Measurements from ENCODE around the gene TMEM87B.

DNA sequence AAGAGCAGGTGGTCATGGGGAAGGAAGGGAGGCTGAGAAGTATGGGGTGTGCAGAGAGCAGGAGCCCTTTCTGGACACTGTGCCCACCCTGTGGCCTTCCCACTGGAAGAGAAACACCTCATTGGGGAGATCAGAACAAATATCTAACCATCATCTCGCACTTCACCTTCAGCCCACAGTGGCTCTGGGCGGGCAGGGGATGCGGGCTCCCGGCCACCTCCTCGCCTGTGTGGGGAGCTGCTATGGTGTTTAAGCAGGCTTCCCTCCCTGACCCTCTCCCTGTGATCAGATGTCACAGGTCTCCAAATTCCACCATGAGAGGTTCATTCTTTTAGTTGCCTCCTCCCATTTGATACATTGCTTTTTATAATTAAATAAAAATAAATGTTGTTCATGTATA is 88.1 kb downstream of the TMEM87B start:
- no peak for TF ChIP-seq EP300 (IDR thresholded peaks at IDR 0.05; ENCODE audit: borderline replicate concordance in 1 of 2, control insufficient read depth in 1 of 2, low read depth in 2 of 2, low read length in 2 of 2)
- TF ChIP-seq, protein P1, sequence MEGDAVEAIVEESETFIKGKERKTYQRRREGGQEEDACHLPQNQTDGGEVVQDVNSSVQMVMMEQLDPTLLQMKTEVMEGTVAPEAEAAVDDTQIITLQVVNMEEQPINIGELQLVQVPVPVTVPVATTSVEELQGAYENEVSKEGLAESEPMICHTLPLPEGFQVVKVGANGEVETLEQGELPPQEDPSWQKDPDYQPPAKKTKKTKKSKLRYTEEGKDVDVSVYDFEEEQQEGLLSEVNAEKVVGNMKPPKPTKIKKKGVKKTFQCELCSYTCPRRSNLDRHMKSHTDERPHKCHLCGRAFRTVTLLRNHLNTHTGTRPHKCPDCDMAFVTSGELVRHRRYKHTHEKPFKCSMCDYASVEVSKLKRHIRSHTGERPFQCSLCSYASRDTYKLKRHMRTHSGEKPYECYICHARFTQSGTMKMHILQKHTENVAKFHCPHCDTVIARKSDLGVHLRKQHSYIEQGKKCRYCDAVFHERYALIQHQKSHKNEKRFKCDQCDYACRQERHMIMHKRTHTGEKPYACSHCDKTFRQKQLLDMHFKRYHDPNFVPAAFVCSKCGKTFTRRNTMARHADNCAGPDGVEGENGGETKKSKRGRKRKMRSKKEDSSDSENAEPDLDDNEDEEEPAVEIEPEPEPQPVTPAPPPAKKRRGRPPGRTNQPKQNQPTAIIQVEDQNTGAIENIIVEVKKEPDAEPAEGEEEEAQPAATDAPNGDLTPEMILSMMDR (IDR thresholded peaks at IDR 0.05 in 2 of 3, conservative IDR thresholded peaks at IDR 0.05 in 1 of 3; ENCODE audit: control insufficient read depth in 2 of 3, extremely low read depth in 1 of 3, insufficient read depth in 1 of 3, low read depth in 3 of 3, low read length in 3 of 3): no peak
- no peak for TF ChIP-seq MTA2 (IDR thresholded peaks at IDR 0.05; ENCODE audit: low read depth)
- TF ChIP-seq, protein P2, sequence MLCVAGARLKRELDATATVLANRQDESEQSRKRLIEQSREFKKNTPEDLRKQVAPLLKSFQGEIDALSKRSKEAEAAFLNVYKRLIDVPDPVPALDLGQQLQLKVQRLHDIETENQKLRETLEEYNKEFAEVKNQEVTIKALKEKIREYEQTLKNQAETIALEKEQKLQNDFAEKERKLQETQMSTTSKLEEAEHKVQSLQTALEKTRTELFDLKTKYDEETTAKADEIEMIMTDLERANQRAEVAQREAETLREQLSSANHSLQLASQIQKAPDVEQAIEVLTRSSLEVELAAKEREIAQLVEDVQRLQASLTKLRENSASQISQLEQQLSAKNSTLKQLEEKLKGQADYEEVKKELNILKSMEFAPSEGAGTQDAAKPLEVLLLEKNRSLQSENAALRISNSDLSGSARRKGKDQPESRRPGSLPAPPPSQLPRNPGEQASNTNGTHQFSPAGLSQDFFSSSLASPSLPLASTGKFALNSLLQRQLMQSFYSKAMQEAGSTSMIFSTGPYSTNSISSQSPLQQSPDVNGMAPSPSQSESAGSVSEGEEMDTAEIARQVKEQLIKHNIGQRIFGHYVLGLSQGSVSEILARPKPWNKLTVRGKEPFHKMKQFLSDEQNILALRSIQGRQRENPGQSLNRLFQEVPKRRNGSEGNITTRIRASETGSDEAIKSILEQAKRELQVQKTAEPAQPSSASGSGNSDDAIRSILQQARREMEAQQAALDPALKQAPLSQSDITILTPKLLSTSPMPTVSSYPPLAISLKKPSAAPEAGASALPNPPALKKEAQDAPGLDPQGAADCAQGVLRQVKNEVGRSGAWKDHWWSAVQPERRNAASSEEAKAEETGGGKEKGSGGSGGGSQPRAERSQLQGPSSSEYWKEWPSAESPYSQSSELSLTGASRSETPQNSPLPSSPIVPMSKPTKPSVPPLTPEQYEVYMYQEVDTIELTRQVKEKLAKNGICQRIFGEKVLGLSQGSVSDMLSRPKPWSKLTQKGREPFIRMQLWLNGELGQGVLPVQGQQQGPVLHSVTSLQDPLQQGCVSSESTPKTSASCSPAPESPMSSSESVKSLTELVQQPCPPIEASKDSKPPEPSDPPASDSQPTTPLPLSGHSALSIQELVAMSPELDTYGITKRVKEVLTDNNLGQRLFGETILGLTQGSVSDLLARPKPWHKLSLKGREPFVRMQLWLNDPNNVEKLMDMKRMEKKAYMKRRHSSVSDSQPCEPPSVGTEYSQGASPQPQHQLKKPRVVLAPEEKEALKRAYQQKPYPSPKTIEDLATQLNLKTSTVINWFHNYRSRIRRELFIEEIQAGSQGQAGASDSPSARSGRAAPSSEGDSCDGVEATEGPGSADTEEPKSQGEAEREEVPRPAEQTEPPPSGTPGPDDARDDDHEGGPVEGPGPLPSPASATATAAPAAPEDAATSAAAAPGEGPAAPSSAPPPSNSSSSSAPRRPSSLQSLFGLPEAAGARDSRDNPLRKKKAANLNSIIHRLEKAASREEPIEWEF (IDR thresholded peaks at IDR 0.05; ENCODE audit: insufficient replicate concordance, low read depth, low read length): no peak
- TF ChIP-seq POLR2AphosphoS5 (IDR thresholded peaks at IDR 0.05; ENCODE audit: low read length): no peak
- TF ChIP-seq, protein P3, sequence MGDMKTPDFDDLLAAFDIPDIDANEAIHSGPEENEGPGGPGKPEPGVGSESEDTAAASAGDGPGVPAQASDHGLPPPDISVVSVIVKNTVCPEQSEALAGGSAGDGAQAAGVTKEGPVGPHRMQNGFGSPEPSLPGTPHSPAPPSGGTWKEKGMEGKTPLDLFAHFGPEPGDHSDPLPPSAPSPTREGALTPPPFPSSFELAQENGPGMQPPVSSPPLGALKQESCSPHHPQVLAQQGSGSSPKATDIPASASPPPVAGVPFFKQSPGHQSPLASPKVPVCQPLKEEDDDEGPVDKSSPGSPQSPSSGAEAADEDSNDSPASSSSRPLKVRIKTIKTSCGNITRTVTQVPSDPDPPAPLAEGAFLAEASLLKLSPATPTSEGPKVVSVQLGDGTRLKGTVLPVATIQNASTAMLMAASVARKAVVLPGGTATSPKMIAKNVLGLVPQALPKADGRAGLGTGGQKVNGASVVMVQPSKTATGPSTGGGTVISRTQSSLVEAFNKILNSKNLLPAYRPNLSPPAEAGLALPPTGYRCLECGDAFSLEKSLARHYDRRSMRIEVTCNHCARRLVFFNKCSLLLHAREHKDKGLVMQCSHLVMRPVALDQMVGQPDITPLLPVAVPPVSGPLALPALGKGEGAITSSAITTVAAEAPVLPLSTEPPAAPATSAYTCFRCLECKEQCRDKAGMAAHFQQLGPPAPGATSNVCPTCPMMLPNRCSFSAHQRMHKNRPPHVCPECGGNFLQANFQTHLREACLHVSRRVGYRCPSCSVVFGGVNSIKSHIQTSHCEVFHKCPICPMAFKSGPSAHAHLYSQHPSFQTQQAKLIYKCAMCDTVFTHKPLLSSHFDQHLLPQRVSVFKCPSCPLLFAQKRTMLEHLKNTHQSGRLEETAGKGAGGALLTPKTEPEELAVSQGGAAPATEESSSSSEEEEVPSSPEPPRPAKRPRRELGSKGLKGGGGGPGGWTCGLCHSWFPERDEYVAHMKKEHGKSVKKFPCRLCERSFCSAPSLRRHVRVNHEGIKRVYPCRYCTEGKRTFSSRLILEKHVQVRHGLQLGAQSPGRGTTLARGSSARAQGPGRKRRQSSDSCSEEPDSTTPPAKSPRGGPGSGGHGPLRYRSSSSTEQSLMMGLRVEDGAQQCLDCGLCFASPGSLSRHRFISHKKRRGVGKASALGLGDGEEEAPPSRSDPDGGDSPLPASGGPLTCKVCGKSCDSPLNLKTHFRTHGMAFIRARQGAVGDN (IDR thresholded peaks at IDR 0.05): no peak
- no peak for TF ChIP-seq POLR2A (IDR thresholded peaks at IDR 0.05; ENCODE audit: low read depth, low read length)
- no peak for TF ChIP-seq JUND (IDR thresholded peaks at IDR 0.05; ENCODE audit: low read depth, low read length)
- TF ChIP-seq, protein P4, sequence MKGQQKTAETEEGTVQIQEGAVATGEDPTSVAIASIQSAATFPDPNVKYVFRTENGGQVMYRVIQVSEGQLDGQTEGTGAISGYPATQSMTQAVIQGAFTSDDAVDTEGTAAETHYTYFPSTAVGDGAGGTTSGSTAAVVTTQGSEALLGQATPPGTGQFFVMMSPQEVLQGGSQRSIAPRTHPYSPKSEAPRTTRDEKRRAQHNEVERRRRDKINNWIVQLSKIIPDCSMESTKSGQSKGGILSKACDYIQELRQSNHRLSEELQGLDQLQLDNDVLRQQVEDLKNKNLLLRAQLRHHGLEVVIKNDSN (IDR thresholded peaks at IDR 0.05; ENCODE audit: borderline replicate concordance, extremely low read length, insufficient read depth, low read depth, low read length): no peak
- TF ChIP-seq, protein P5, sequence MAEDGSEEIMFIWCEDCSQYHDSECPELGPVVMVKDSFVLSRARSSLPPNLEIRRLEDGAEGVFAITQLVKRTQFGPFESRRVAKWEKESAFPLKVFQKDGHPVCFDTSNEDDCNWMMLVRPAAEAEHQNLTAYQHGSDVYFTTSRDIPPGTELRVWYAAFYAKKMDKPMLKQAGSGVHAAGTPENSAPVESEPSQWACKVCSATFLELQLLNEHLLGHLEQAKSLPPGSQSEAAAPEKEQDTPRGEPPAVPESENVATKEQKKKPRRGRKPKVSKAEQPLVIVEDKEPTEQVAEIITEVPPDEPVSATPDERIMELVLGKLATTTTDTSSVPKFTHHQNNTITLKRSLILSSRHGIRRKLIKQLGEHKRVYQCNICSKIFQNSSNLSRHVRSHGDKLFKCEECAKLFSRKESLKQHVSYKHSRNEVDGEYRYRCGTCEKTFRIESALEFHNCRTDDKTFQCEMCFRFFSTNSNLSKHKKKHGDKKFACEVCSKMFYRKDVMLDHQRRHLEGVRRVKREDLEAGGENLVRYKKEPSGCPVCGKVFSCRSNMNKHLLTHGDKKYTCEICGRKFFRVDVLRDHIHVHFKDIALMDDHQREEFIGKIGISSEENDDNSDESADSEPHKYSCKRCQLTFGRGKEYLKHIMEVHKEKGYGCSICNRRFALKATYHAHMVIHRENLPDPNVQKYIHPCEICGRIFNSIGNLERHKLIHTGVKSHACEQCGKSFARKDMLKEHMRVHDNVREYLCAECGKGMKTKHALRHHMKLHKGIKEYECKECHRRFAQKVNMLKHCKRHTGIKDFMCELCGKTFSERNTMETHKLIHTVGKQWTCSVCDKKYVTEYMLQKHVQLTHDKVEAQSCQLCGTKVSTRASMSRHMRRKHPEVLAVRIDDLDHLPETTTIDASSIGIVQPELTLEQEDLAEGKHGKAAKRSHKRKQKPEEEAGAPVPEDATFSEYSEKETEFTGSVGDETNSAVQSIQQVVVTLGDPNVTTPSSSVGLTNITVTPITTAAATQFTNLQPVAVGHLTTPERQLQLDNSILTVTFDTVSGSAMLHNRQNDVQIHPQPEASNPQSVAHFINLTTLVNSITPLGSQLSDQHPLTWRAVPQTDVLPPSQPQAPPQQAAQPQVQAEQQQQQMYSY (CRISPR knock-in tag; IDR thresholded peaks at IDR 0.05): no peak
